MCF 10A (cell line): Measurements from ENCODE around the gene HYPK. TPM values are rescaled to one million over a fixed set of nuclear protein-coding genes. Genes with fewer than 3 reads are reported as not detected.
A peak's percentile ranks its signal among the peaks of the same experiment; 100 is the strongest.

ENCODE experiments used
- BruUV-seq: library from RNA; stranded (reverse); fragments of 400-500 nt; replicated peaks from 2 replicates; lab custom pipeline; 2021; lab: Mats Ljungman, UMichigan
- CTCF ChIA-PET: fragments of 300-600 bp; sonication (Branson Sonifier 250); formaldehyde crosslinking; extraction: SDS; loops from one replicate; lab custom pipeline; 2021; ENCODE audit warnings: antibody characterized with exemption, inconsistent platforms; lab: Yijun Ruan, JAX
- POLR2A ChIA-PET: fragments of 300-600, 350-650 bp; sonication (Branson Sonifier 250); formaldehyde crosslinking; extraction: SDS; loops from one replicate; lab custom pipeline; 2020; ENCODE audit warnings: antibody characterized with exemption, inconsistent platforms; lab: Yijun Ruan, JAX
- DNase-seq: peaks from one replicate; pipeline ENCODE4 v3.0.0-alpha.2; 2018; ENCODE audit not compliant: unreplicated experiment
- H3K27ac Mint-ChIP-seq: one replicate; pipeline ENCODE4 v1.8.0; 2022; ENCODE audit warnings: mild to moderate bottlenecking, low read depth, mixed read lengths; ENCODE audit not compliant: unreplicated experiment
- H3K27me3 Mint-ChIP-seq: one replicate; pipeline ENCODE4 v1.8.0; 2022; ENCODE audit warnings: mixed read lengths; ENCODE audit not compliant: insufficient read depth, unreplicated experiment
- H3K36me3 Mint-ChIP-seq: one replicate; pipeline ENCODE4 v1.8.0; 2022; ENCODE audit warnings: mild to moderate bottlenecking, moderate library complexity, mixed read lengths; ENCODE audit not compliant: insufficient read depth, unreplicated experiment
- H3K4me1 Mint-ChIP-seq: one replicate; pipeline ENCODE4 v1.8.0; 2022; ENCODE audit warnings: mixed read lengths; ENCODE audit not compliant: insufficient read depth, unreplicated experiment
- H3K4me3 Mint-ChIP-seq: one replicate; pipeline ENCODE4 v1.8.0; 2022; ENCODE audit warnings: mild to moderate bottlenecking, moderate library complexity, mixed read lengths; ENCODE audit not compliant: unreplicated experiment
- H3K9me3 Mint-ChIP-seq: one replicate; pipeline ENCODE4 v1.8.0; 2022; ENCODE audit warnings: mixed read lengths; ENCODE audit not compliant: unreplicated experiment
- intact Hi-C: fragments of 100-400 bp; cut with micrococcal nuclease; formaldehyde crosslinking; loops from 2 replicates; pipeline ENCODE4 v1.14.1; 2022
- total RNA-seq: library from RNA; stranded (reverse); gene quantifications from 2 replicates; pipeline ENCODE4 v1.2.3, GENCODE V29; 2022
- TF ChIP-seq, protein P1 (sequence below): fragments of 200-600 bp; IDR thresholded peaks from one replicate; pipeline ENCODE4 v1.8.0; 2022; ENCODE audit warnings: antibody characterized with exemption, mild to moderate bottlenecking; ENCODE audit not compliant: unreplicated experiment

HYPK gene
- total RNA-seq, 1 experiment from 2014 or later: 31.1 TPM

DNA sequence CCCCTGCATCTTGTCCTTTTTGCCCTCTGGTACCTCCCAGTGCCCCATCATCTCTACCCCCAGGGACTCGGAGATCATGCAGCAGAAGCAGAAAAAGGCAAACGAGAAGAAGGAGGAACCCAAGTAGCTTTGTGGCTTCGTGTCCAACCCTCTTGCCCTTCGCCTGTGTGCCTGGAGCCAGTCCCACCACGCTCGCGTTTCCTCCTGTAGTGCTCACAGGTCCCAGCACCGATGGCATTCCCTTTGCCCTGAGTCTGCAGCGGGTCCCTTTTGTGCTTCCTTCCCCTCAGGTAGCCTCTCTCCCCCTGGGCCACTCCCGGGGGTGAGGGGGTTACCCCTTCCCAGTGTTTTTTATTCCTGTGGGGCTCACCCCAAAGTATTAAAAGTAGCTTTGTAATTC lies 6.8 kb upstream of the HYPK start:
- no peak for DNase-seq
- ChIA-PET CTCF (interaction anchor here (1.0 to 6.8 kb wide), 3 partner anchors 9 to 425 kb away, joined by 3 to 40 read pairs (median 4); partner anchors contain the start of gene ELL3), POLR2A (interaction anchor here (0.7 to 13.7 kb wide), 9 partner anchors 7 to 85 kb away, joined by 3 to 162 read pairs (median 4); partner anchors contain the start of genes ELL3, HYPK, PDIA3 and SERINC4)
- H3K36me3 Mint-ChIP-seq: peaks cover 49% of the 10 kb centered on the region
- H3K4me1 Mint-ChIP-seq: peaks cover 21% of the 10 kb centered on the region
- no peaks in the 10 kb centered on the region for H3K9me3 Mint-ChIP-seq
- TF ChIP-seq, protein P1, sequence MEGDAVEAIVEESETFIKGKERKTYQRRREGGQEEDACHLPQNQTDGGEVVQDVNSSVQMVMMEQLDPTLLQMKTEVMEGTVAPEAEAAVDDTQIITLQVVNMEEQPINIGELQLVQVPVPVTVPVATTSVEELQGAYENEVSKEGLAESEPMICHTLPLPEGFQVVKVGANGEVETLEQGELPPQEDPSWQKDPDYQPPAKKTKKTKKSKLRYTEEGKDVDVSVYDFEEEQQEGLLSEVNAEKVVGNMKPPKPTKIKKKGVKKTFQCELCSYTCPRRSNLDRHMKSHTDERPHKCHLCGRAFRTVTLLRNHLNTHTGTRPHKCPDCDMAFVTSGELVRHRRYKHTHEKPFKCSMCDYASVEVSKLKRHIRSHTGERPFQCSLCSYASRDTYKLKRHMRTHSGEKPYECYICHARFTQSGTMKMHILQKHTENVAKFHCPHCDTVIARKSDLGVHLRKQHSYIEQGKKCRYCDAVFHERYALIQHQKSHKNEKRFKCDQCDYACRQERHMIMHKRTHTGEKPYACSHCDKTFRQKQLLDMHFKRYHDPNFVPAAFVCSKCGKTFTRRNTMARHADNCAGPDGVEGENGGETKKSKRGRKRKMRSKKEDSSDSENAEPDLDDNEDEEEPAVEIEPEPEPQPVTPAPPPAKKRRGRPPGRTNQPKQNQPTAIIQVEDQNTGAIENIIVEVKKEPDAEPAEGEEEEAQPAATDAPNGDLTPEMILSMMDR: no peak
- H3K27ac Mint-ChIP-seq: peak overlapping the region; percentile 94
- intact Hi-C loops: no loop called here
- no peaks in the 10 kb centered on the region for H3K27me3 Mint-ChIP-seq
- peak overlapping the region; percentile 95 for H3K4me3 Mint-ChIP-seq
- BruUV-seq: no TSS peak

DNA sequence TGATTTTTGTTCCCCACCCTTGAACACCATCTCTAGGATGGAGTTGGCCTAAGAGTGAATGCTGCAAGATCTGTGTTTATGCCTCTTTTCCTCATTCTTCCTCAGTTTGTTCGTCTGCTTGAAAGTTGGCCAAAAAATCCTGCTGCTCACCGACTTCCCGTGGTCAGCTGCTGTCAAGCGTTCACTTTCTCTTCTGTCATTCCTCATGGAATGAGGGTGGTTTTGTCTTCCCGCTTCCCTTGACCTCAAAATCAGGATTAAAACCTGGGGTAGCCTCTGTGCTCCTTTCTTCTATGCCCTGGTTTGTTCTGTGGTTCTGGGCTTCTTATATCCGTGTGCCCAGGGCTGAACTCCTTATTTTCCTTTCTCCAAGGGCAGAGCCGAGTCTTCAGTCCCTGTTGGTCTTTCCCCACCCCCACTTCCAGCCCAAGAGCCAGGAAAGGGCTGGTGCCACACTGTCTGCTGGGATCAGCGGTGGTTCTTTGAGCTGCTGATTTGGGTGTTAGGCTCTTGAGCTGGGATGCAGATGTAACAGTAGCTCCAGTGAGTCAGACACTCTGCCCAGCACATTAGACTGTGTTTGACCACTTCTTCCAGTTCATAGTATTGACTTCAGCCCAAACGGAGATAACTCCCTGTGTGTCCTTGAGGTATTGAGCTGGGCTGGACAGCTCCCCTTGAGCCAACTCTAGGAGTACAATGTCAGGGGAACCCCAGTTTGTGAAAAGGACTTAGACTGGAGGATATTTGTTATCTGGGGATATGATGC lies 5.9 kb upstream of the HYPK start:
- ChIA-PET CTCF (interaction anchor here (1.0 to 1.7 kb wide), 4 partner anchors 8 to 424 kb away, joined by 3 to 5 read pairs (median 4); no protein-coding TSS in a partner anchor), POLR2A (interaction anchor here (0.6 to 13.7 kb wide), 6 partner anchors 10 to 498 kb away, joined by 3 to 162 read pairs (median 4); partner anchors contain the start of gene ELL3)
- peak overlapping the region; percentile 95 for H3K4me3 Mint-ChIP-seq
- BruUV-seq: no TSS peak
- no peak for DNase-seq
- no peaks in the 10 kb centered on the region for H3K27me3 Mint-ChIP-seq
- intact Hi-C loops: no loop called here
- H3K27ac Mint-ChIP-seq: peak overlapping the region; percentile 94
- TF ChIP-seq, protein P1: no peak
- no peaks in the 10 kb centered on the region for H3K9me3 Mint-ChIP-seq
- peaks cover 49% of the 10 kb centered on the region for H3K36me3 Mint-ChIP-seq
- peaks cover 29% of the 10 kb centered on the region for H3K4me1 Mint-ChIP-seq

DNA sequence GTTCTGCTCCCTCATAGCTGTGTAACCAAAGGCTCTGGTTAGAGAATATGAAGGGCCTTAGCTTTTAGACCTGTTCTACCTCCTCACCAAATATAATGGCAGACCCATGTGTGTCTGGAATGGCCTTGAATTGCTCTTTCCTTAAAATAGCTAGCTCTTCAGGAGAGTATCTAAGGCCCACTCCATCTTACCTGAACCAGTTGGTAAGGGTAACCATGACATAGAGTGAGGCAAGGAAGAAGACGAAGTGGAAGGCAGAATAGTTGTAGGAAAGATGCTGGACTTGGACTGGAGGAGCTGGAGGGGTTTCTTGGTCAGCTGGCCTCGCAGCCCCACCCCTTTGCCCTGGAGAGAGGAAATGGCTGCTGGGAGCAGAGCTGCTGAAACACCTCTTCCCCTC lies 5.2 kb upstream of the HYPK start:
- Mint-ChIP-seq H3K27ac (no peak overlapping the region), H3K9me3 (no peaks in the 10 kb centered on the region), H3K36me3 (peaks cover 56% of the 10 kb centered on the region), H3K4me3 (no peak overlapping the region), H3K4me1 (peaks cover 37% of the 10 kb centered on the region), H3K27me3 (no peaks in the 10 kb centered on the region)
- CTCF ChIA-PET: interaction anchor here (0.8 to 2.9 kb wide), 5 partner anchors 18 to 297 kb away, joined by 3 to 11 read pairs (median 4); partner anchors contain the start of gene ELL3
- no TSS peak for BruUV-seq
- TF ChIP-seq, protein P1: no peak
- intact Hi-C loops: no loop called here
- POLR2A ChIA-PET: interaction anchor here (0.8 to 13.7 kb wide), 4 partner anchors 10 to 29 kb away, joined by 3 to 162 read pairs (median 4); partner anchors contain the start of genes ELL3 and MFAP1
- no peak for DNase-seq

DNA sequence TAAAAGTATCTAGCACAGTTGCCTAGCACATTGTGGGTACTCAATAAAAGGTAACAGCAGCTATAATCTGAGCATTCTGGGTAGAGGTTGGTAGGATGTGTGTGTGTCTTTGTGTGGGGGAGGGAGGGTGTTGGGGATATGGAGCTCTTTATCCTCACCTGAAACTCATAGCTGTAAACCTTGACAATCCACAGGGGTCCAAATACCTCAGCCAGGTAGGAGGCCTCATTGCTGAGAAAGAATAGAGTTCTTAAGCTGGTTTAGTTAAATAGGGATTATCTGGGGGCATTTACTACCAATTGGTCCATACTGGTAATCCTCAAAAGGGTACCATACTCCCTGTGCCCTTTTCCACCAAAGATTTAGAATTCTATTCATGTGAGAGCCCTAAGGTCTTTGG lies 4.4 kb upstream of the HYPK start:
- no peak overlapping the region for H3K27ac Mint-ChIP-seq
- peaks cover 64% of the 10 kb centered on the region for H3K36me3 Mint-ChIP-seq
- intact Hi-C loops: no loop called here
- ChIA-PET CTCF (interaction anchor here (0.8 to 2.9 kb wide), 6 partner anchors 18 to 297 kb away, joined by 3 to 11 read pairs (median 4); partner anchors contain the start of gene ELL3), POLR2A (interaction anchor here (0.7 to 13.7 kb wide), 3 partner anchors 18 to 542 kb away, joined by 4 to 162 read pairs (median 5); partner anchors contain the start of genes ELL3 and MFAP1)
- TF ChIP-seq, protein P1: no peak
- no peak overlapping the region for H3K4me3 Mint-ChIP-seq
- no TSS peak for BruUV-seq
- no peaks in the 10 kb centered on the region for H3K27me3 Mint-ChIP-seq
- DNase-seq: no peak
- no peaks in the 10 kb centered on the region for H3K9me3 Mint-ChIP-seq
- H3K4me1 Mint-ChIP-seq: peaks cover 38% of the 10 kb centered on the region
